H1 (cell line): Measurements from ENCODE around the gene CEP120. TPM values are rescaled to one million over a fixed set of nuclear protein-coding genes. Genes with fewer than 3 reads are reported as not detected.

Experiments
- CBX8 ChIP-seq: fragments of 300-800, 300-1000 bp; sonication (generic); IDR thresholded peaks from 2 replicates; pipeline ENCODE4 v1.7.1; 2016; ENCODE audit warnings: low read depth, low read length, borderline replicate concordance
- EP300 ChIP-seq, 2 experiments: IDR thresholded peaks; 1 replicate in 1 of 2; 2 replicates in 1 of 2; pipeline ENCODE4 v1.6.1; 2011 to 2012; ENCODE audit warnings: low read depth in 2 of 2, low read length in 2 of 2, mild to moderate bottlenecking in 2 of 2, borderline replicate concordance in 1 of 2, inconsistent platforms in 1 of 2, moderate library complexity in 1 of 2
- HDAC2 ChIP-seq, 2 experiments: fragments of 300-600 bp in 1 of 2; sonication (generic) in 1 of 2; IDR thresholded peaks; 2 replicates each; pipeline ENCODE4 v1.6.1; 2011 to 2012; ENCODE audit warnings: low read depth in 2 of 2, low read length in 2 of 2, mild to moderate bottlenecking in 2 of 2, moderate library complexity in 2 of 2, borderline replicate concordance in 1 of 2, inconsistent platforms in 1 of 2
- KDM1A ChIP-seq: fragments of 200-600, 300-600 bp; sonication (generic); IDR thresholded peaks from 2 replicates; pipeline ENCODE4 v1.7.1; 2016; ENCODE audit warnings: mild to moderate bottlenecking, low read length, borderline replicate concordance
- POU5F1 ChIP-seq: IDR thresholded peaks from 2 replicates; pipeline ENCODE4 v1.6.1; 2011; ENCODE audit warnings: low read depth, mild to moderate bottlenecking, low read length, moderate library complexity
- SIN3A ChIP-seq, 2 experiments: IDR thresholded peaks in 1 of 2; conservative IDR thresholded peaks in 1 of 2; 2 replicates each; pipeline ENCODE4 v1.6.1; 2011 to 2012; ENCODE audit warnings: low read length in 2 of 2, improper control_type of control experiment in 1 of 2, low read depth in 1 of 2, mild to moderate bottlenecking in 1 of 2
- polyA plus RNA-seq, 7 experiments: library from polyadenylated mRNA; depleted of rRNA in 3 of 7; stranded (reverse) in 5 of 7; unstranded in 2 of 7; fragments of >200 nt in 5 of 7; fragments of 200-250 nt in 2 of 7; gene quantifications; 1 replicate in 5 of 7; 2 replicates in 1 of 7; 4 replicates in 1 of 7; pipeline versions ENCODE4 v1.2.1 to v1.2.3, GENCODE V29; 2011 to 2013; ENCODE audit warnings: missing spikeins in 2 of 7, mixed read lengths in 2 of 7
- total RNA-seq: library from RNA; stranded (reverse); fragmentation: NEBNext Ultra II Directional; extraction: Animal tissue kit (Norgen Biotek cat#: 25700); gene quantifications from 2 replicates; pipeline ENCODE4 v1.2.1, GENCODE V29; 2021
- TF ChIP-seq, protein P1 (sequence below): fragments of 300-600 bp; sonication (generic); IDR thresholded peaks from 2 replicates; pipeline ENCODE4 v1.7.1; 2012; ENCODE audit warnings: low read length, moderate library complexity, mild to moderate bottlenecking, inconsistent platforms; ENCODE audit not compliant: insufficient replicate concordance

CEP120 gene
- total and polyA plus RNA-seq, 2 of the 8 experiments (the other 6 are each of a cell fraction or from before 2014, with no cell fraction given): 9.3 to 17.9 TPM

DNA sequence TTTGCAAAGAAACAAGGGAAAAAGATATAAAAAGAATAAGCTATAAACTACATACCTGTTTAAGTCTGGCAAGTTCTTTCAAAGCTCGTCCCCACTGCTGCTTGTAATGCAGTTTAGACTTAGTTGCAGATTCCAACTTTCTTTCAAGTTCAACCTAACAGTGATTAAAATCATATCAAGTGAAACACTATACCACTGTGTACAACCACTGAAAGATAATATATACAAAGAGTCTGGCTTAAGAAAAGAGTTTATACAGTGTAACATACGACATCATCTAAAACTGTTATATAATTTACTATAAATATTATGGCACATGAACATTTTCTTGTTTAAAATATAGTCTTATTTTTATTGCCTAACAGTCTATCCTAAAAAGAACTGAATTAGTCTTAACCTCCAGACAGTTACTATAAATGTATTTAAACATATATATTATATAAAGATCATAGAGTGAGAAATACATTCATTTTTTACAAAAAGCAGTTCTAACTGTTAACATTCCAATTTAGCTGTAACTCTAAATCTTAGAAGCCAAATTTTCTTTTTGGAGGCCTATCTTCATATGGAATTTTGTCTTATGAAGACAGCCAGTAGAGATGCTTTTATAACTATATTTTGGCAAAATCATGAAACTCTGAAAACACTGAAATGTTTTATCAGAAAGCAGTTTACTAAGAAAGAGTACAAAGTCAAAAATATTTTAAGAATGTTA is 58.6 kb downstream of the CEP120 start (continued):
- TF ChIP-seq, protein P1, sequence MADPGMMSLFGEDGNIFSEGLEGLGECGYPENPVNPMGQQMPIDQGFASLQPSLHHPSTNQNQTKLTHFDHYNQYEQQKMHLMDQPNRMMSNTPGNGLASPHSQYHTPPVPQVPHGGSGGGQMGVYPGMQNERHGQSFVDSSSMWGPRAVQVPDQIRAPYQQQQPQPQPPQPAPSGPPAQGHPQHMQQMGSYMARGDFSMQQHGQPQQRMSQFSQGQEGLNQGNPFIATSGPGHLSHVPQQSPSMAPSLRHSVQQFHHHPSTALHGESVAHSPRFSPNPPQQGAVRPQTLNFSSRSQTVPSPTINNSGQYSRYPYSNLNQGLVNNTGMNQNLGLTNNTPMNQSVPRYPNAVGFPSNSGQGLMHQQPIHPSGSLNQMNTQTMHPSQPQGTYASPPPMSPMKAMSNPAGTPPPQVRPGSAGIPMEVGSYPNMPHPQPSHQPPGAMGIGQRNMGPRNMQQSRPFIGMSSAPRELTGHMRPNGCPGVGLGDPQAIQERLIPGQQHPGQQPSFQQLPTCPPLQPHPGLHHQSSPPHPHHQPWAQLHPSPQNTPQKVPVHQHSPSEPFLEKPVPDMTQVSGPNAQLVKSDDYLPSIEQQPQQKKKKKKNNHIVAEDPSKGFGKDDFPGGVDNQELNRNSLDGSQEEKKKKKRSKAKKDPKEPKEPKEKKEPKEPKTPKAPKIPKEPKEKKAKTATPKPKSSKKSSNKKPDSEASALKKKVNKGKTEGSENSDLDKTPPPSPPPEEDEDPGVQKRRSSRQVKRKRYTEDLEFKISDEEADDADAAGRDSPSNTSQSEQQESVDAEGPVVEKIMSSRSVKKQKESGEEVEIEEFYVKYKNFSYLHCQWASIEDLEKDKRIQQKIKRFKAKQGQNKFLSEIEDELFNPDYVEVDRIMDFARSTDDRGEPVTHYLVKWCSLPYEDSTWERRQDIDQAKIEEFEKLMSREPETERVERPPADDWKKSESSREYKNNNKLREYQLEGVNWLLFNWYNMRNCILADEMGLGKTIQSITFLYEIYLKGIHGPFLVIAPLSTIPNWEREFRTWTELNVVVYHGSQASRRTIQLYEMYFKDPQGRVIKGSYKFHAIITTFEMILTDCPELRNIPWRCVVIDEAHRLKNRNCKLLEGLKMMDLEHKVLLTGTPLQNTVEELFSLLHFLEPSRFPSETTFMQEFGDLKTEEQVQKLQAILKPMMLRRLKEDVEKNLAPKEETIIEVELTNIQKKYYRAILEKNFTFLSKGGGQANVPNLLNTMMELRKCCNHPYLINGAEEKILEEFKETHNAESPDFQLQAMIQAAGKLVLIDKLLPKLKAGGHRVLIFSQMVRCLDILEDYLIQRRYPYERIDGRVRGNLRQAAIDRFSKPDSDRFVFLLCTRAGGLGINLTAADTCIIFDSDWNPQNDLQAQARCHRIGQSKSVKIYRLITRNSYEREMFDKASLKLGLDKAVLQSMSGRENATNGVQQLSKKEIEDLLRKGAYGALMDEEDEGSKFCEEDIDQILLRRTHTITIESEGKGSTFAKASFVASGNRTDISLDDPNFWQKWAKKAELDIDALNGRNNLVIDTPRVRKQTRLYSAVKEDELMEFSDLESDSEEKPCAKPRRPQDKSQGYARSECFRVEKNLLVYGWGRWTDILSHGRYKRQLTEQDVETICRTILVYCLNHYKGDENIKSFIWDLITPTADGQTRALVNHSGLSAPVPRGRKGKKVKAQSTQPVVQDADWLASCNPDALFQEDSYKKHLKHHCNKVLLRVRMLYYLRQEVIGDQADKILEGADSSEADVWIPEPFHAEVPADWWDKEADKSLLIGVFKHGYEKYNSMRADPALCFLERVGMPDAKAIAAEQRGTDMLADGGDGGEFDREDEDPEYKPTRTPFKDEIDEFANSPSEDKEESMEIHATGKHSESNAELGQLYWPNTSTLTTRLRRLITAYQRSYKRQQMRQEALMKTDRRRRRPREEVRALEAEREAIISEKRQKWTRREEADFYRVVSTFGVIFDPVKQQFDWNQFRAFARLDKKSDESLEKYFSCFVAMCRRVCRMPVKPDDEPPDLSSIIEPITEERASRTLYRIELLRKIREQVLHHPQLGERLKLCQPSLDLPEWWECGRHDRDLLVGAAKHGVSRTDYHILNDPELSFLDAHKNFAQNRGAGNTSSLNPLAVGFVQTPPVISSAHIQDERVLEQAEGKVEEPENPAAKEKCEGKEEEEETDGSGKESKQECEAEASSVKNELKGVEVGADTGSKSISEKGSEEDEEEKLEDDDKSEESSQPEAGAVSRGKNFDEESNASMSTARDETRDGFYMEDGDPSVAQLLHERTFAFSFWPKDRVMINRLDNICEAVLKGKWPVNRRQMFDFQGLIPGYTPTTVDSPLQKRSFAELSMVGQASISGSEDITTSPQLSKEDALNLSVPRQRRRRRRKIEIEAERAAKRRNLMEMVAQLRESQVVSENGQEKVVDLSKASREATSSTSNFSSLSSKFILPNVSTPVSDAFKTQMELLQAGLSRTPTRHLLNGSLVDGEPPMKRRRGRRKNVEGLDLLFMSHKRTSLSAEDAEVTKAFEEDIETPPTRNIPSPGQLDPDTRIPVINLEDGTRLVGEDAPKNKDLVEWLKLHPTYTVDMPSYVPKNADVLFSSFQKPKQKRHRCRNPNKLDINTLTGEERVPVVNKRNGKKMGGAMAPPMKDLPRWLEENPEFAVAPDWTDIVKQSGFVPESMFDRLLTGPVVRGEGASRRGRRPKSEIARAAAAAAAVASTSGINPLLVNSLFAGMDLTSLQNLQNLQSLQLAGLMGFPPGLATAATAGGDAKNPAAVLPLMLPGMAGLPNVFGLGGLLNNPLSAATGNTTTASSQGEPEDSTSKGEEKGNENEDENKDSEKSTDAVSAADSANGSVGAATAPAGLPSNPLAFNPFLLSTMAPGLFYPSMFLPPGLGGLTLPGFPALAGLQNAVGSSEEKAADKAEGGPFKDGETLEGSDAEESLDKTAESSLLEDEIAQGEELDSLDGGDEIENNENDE: no peak
- no peak for TF ChIP-seq CBX8
- no peak for TF ChIP-seq EP300 (IDR thresholded peaks at IDR 0.05; ENCODE audit: borderline replicate concordance in 1 of 2, low read depth in 2 of 2, low read length in 2 of 2)
- no peak for TF ChIP-seq HDAC2 (IDR thresholded peaks at IDR 0.05; ENCODE audit: borderline replicate concordance in 1 of 2, low read depth in 2 of 2, low read length in 2 of 2)
- no peak for TF ChIP-seq POU5F1
- TF ChIP-seq SIN3A (conservative IDR thresholded peaks at IDR 0.05 in 1 of 2, IDR thresholded peaks at IDR 0.05 in 1 of 2; ENCODE audit: low read depth in 1 of 2, low read length in 2 of 2): no peak
- TF ChIP-seq KDM1A: no peak
